Esophagus squamous epithelium (tissue), 5 donors: ENCODE data around the gene NEDD4L. TPM values are rescaled to one million over a fixed set of nuclear protein-coding genes. Genes with fewer than 3 reads are reported as not detected.

Experiments
- DNase-seq: peaks from one replicate; lab custom pipeline; 2025; lab: John Stamatoyannopoulos, UW
- H3K27ac ChIP-seq, 4 donors: fragments of 200-600 bp; sonication (generic); one replicate each; pipeline ENCODE4 v1.5.1; 2016 to 2019; ENCODE audit warnings: mild to moderate bottlenecking in 1 of 4
- H3K27me3 ChIP-seq, 4 donors: fragments of 200-600 bp; sonication (generic); 1 replicate in 3 of 4; 2 replicates in 1 of 4; pipeline versions ENCODE4 v1.5.1 to v1.6.0; 2017 to 2021; ENCODE audit warnings: antibody characterized with exemption in 1 of 4
- H3K36me3 ChIP-seq, 3 donors: fragments of 200-600 bp; sonication (generic); one replicate each; pipeline ENCODE4 v1.5.1; 2016 to 2019
- H3K4me1 ChIP-seq, 3 donors: fragments of 200-600 bp; sonication (generic); one replicate each; pipeline ENCODE4 v1.5.1; 2017 to 2019
- H3K4me3 ChIP-seq, 4 donors: fragments of 200-600 bp; sonication (generic); 1 replicate in 3 of 4; 2 replicates in 1 of 4; pipeline ENCODE4 v1.5.1; 2016 to 2019; ENCODE audit warnings: mild to moderate bottlenecking in 2 of 4, moderate library complexity in 1 of 4
- H3K9me3 ChIP-seq, 3 donors: fragments of 200-600 bp; sonication (generic); one replicate each; pipeline ENCODE4 v1.5.1; 2016 to 2019
- CTCF ChIP-seq, 6 experiments: fragments of 450-650 bp in 4 of 6; fragments of 200-600 bp in 2 of 6; sonication (generic) in 2 of 6; IDR thresholded peaks; one replicate each; pipeline ENCODE4 v1.5.1; 2016 to 2019; ENCODE audit warnings: antibody characterized with exemption in 6 of 6, mild to moderate bottlenecking in 4 of 6, moderate library complexity in 4 of 6
- POLR2A ChIP-seq, 4 donors: fragments of 450-650 bp; IDR thresholded peaks; one replicate each; pipeline ENCODE4 v1.6.1; 2017; ENCODE audit warnings: antibody characterized with exemption in 4 of 4, mild to moderate bottlenecking in 4 of 4, moderate library complexity in 3 of 4
- WGBS, 2 donors: methylation state at CpG; one replicate each; pipeline ENCODE4 v1.1.5; 2018; 5-methylcytosine and 5-hydroxymethylcytosine counted together
- intact Hi-C: fragments of 100-400 bp; cut with DNase I; formaldehyde crosslinking; loops from one replicate; pipeline ENCODE4 v1.15.0; 2022
- total RNA-seq, 4 donors: library from RNA; depleted of rRNA; stranded (reverse); fragments of >200 nt; gene quantifications; one replicate each; pipeline ENCODE4 v1.1.0, GENCODE V29; 2016
- donor health status: DM: yes; HTN: yes; CAD: no.

Gene NEDD4L
- total RNA-seq, 4 donors from 2014 or later = 17.0 to 27.6 (median 21.9) TPM

DNA sequence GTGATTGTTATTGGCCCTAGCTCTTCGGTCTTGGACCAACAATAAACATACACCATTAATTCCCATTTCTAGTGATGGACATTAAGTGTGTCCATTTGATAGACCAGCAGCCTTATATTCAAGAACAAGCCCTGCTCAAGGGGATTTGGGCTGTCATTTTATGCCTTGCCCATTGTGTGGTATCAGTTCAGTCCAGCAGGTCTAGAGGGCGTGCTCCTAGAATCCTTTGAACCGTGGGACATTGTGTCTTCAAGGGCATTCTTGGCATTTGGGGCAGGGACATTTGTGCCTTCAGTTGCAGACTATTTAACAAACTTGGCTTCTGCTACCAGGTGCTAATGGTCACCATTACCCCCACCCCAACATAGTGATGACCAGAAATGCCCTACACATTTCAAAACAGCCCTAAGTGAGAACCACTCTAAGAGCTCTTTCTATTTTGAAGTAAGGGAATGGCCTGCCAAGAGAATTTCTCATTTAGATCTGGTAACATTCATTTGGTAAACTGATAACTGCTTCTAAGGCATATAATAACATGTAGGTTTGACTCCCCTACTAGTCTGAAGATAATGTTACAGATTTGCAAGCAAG is 300.1 kb downstream of the NEDD4L start:
- H3K36me3 ChIP-seq = peaks cover 0 to 16% (median 0%) of the 10 kb centered on the region in 3 donors
- 90 to 97% methylated on average over 3 of the region's 3 CpGs for WGBS, 2 donors

GRCh38 chr18:58344861-58345463 is 300.9 kb downstream of the NEDD4L start:
- Histone ChIP-seq H3K4me3 (no peak overlapping the region), H3K4me1 (no peaks in the 10 kb centered on the region), H3K27me3 (no peaks in the 10 kb centered on the region), H3K36me3 (peaks cover 0 to 24% (median 0%) of the 10 kb centered on the region in 3 donors), H3K27ac (no peak overlapping the region), H3K9me3 (no peaks in the 10 kb centered on the region)
- intact Hi-C loops = no loop called here
- no peak for TF ChIP-seq POLR2A (IDR thresholded peaks at IDR 0.05)
- no peak for TF ChIP-seq CTCF (IDR thresholded peaks at IDR 0.05)
- DNase-seq = no peak
- 73 to 77% methylated on average over 8 of the region's 8 CpGs for WGBS, 2 donors

More for the DNA sequence above, 300.1 kb downstream of the NEDD4L start:
- Histone ChIP-seq H3K4me3 (no peak overlapping the region), H3K4me1 (peaks cover 0 to 1% (median 0%) of the 10 kb centered on the region in 3 donors), H3K27ac (no peak overlapping the region), H3K9me3 (no peaks in the 10 kb centered on the region), H3K27me3 (no peaks in the 10 kb centered on the region)
- TF ChIP-seq POLR2A (IDR thresholded peaks at IDR 0.05) (no peak), CTCF (IDR thresholded peaks at IDR 0.05) (no peak)
- intact Hi-C loops = no loop called here
- no peak for DNase-seq

DNA sequence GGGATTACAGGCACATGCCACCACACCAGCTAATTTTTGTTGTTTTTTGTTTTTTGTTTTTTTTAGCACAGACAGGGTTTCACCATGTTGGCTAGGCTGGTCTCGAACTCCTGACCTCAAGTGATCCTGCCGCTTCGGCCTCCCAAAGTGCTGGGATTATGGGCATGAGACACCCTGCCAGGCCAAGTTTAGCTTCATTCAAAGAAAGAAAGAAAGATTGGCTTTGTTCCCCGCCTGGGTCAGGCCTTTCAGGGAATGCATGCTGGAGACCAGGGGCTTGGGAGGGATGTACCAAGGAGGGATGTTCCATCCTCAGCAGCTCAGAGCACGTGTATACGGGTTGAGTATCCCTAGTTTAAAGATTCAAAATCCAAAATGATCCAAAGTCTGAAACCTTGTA is 301.8 kb downstream of the NEDD4L start:
- Histone ChIP-seq H3K36me3 (peaks cover 0 to 28% (median 0%) of the 10 kb centered on the region in 3 donors), H3K27ac (no peak overlapping the region), H3K9me3 (no peaks in the 10 kb centered on the region), H3K4me3 (no peak overlapping the region), H3K27me3 (no peaks in the 10 kb centered on the region), H3K4me1 (no peaks in the 10 kb centered on the region)
- WGBS, 2 donors = 79 to 93% methylated on average over 4 to 6 of the region's 6 CpGs
- intact Hi-C loops = no loop called here
- no peak for DNase-seq
- TF ChIP-seq CTCF (IDR thresholded peaks at IDR 0.05) (no peak), POLR2A (IDR thresholded peaks at IDR 0.05) (no peak)

- intact Hi-C loops = no loop called here
- no peak for DNase-seq
- 87 to 95% methylated on average over 6 of the region's 7 CpGs for WGBS, 2 donors
- Histone ChIP-seq H3K4me3 (no peak overlapping the region), H3K36me3 (peaks cover 0 to 38% (median 0%) of the 10 kb centered on the region in 3 donors), H3K9me3 (no peaks in the 10 kb centered on the region), H3K27me3 (no peaks in the 10 kb centered on the region), H3K4me1 (no peaks in the 10 kb centered on the region), H3K27ac (no peak overlapping the region)
- TF ChIP-seq POLR2A (IDR thresholded peaks at IDR 0.05) (no peak), CTCF (IDR thresholded peaks at IDR 0.05) (no peak)
Measured at GRCh38 chr18:58347135-58347534, 303.1 kb downstream of the NEDD4L start.

- DNase-seq = no peak
- Histone ChIP-seq H3K36me3 (peaks cover 0 to 44% (median 0%) of the 10 kb centered on the region in 3 donors), H3K27ac (no peak overlapping the region), H3K9me3 (no peaks in the 10 kb centered on the region), H3K4me1 (no peaks in the 10 kb centered on the region), H3K27me3 (no peaks in the 10 kb centered on the region), H3K4me3 (no peak overlapping the region)
- 66 to 67% methylated on average over 3 to 4 of the region's 4 CpGs for WGBS, 2 donors
- no peak for TF ChIP-seq CTCF (IDR thresholded peaks at IDR 0.05)
- TF ChIP-seq POLR2A (IDR thresholded peaks at IDR 0.05) = no peak
- intact Hi-C loops = no loop called here
Measured at GRCh38 chr18:58348517-58348916, 304.5 kb downstream of the NEDD4L start.
